NB4 (cell line): ENCODE results near the gene SLCO4A1.

ENCODE experiments used
- CTCF ChIP-seq: IDR thresholded peaks from one replicate; pipeline ENCODE4 v1.5.1; 2012; ENCODE audit warnings: low read depth, low read length
- MAX ChIP-seq: IDR thresholded peaks from 2 replicates; pipeline ENCODE4 v1.6.1; 2011; ENCODE audit warnings: low read depth, low read length
- MYC ChIP-seq: IDR thresholded peaks from 2 replicates; pipeline ENCODE4 v1.6.1; 2011; ENCODE audit warnings: low read depth, low read length
- POLR2A ChIP-seq: IDR thresholded peaks from 2 replicates; pipeline ENCODE4 v1.6.1; 2011; ENCODE audit warnings: mild to moderate bottlenecking; ENCODE audit not compliant: insufficient read length; ENCODE audit errors: extremely low read depth

- TF ChIP-seq CTCF (no peak), POLR2A (no peak), MAX (no peak), MYC (no peak)
These were observed 17.4 kb downstream of the SLCO4A1 start for GRCh38 chr20:62659488-62660239.
